ENCODE data around the gene MGMT. TPM values are rescaled to one million over a fixed set of nuclear protein-coding genes. Genes with fewer than 3 reads are reported as not detected.

The MGMT gene
- total and polyA plus RNA-seq, 9 of the 15 experiments (the other 6 are each of a cell fraction or from before 2014, with no cell fraction given), result 0.03 to 0.29 (median 0.11) TPM; not detected in 4

DNA sequence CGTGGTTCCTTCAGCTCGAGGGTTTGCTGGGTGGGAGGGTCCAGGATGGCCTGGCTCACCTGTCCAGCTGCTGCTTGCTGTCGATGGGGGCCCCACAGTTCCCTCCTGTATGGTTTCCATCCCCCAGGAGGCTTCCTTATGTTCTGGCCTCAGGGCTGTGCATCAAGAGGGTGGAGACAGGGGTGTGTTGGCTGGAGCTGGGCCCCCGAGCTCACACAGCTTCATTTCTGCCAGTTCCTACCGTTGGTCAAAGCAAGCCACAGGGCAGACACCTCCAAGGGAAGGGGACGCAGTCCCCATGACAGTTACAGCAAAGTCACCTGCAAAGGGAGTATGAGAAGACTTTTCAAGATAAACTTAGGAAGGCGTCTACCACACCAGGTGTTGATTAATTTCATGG is 340.2 kb downstream of the MGMT start:
- Histone ChIP-seq H3K4me2 (ENCODE audit: insufficient read depth, low read length) (no peak overlapping the region), H3K36me3 (ENCODE audit: control insufficient read depth, insufficient read depth, low read length) (no peaks in the 10 kb centered on the region), H3K9me3 (replicated peaks; ENCODE audit: control insufficient read depth, insufficient read depth, low read depth, low read length) (no peaks in the 10 kb centered on the region), H3K79me2 (ENCODE audit: control insufficient read depth, insufficient read depth, low read length) (no peaks in the 10 kb centered on the region), H3K27ac (ENCODE audit: extremely low read depth, low read depth, low read length) (no peak overlapping the region), H3K9me1 (ENCODE audit: control insufficient read depth, insufficient read depth, low read length) (no peaks in the 10 kb centered on the region), H3K4me1 (replicated peaks in 1 of 2; ENCODE audit: control insufficient read depth in 2 of 2, insufficient read depth in 2 of 2, low read length in 2 of 2) (no peaks in the 10 kb centered on the region), H4K20me1 (replicated peaks; ENCODE audit: control insufficient read depth, insufficient read depth, low read length) (no peaks in the 10 kb centered on the region), H3K27me3 (ENCODE audit: control insufficient read depth in 2 of 2, insufficient read depth in 2 of 2, low read length in 2 of 2) (peaks cover 0 to 10% of the 10 kb centered on the region in 2 experiments; a peak in 1 of 5 replicates), H3K9ac (ENCODE audit: insufficient read depth in 1 of 2, low read depth in 2 of 2, low read length in 2 of 2) (no peak overlapping the region), H3K4me3 (no peak overlapping the region), H2AFZ (ENCODE audit: low read depth, low read length) (no peak overlapping the region)
- ChIA-PET CTCF (ENCODE audit: low intra/inter-chr PET ratio) (no interaction called here), POLR2A (no interaction called here)
- ATAC-seq (no peak), DNase-seq (ENCODE audit: extremely low read depth in 1 of 4, low spot score in 3 of 4) (no peak), FAIRE-seq (no peak)
- intact Hi-C loops (cut with micrococcal nuclease), result no loop called here
- WGBS (ENCODE audit: insufficient coverage, low coverage, missing lambda C conversion rate), result 2% methylated on average over 7 of the region's 7 CpGs
- in situ Hi-C loops (cut with MboI), result no loop called here
- BruUV-seq (replicated peaks), result no TSS peak
- TF ChIP-seq, protein P1, sequence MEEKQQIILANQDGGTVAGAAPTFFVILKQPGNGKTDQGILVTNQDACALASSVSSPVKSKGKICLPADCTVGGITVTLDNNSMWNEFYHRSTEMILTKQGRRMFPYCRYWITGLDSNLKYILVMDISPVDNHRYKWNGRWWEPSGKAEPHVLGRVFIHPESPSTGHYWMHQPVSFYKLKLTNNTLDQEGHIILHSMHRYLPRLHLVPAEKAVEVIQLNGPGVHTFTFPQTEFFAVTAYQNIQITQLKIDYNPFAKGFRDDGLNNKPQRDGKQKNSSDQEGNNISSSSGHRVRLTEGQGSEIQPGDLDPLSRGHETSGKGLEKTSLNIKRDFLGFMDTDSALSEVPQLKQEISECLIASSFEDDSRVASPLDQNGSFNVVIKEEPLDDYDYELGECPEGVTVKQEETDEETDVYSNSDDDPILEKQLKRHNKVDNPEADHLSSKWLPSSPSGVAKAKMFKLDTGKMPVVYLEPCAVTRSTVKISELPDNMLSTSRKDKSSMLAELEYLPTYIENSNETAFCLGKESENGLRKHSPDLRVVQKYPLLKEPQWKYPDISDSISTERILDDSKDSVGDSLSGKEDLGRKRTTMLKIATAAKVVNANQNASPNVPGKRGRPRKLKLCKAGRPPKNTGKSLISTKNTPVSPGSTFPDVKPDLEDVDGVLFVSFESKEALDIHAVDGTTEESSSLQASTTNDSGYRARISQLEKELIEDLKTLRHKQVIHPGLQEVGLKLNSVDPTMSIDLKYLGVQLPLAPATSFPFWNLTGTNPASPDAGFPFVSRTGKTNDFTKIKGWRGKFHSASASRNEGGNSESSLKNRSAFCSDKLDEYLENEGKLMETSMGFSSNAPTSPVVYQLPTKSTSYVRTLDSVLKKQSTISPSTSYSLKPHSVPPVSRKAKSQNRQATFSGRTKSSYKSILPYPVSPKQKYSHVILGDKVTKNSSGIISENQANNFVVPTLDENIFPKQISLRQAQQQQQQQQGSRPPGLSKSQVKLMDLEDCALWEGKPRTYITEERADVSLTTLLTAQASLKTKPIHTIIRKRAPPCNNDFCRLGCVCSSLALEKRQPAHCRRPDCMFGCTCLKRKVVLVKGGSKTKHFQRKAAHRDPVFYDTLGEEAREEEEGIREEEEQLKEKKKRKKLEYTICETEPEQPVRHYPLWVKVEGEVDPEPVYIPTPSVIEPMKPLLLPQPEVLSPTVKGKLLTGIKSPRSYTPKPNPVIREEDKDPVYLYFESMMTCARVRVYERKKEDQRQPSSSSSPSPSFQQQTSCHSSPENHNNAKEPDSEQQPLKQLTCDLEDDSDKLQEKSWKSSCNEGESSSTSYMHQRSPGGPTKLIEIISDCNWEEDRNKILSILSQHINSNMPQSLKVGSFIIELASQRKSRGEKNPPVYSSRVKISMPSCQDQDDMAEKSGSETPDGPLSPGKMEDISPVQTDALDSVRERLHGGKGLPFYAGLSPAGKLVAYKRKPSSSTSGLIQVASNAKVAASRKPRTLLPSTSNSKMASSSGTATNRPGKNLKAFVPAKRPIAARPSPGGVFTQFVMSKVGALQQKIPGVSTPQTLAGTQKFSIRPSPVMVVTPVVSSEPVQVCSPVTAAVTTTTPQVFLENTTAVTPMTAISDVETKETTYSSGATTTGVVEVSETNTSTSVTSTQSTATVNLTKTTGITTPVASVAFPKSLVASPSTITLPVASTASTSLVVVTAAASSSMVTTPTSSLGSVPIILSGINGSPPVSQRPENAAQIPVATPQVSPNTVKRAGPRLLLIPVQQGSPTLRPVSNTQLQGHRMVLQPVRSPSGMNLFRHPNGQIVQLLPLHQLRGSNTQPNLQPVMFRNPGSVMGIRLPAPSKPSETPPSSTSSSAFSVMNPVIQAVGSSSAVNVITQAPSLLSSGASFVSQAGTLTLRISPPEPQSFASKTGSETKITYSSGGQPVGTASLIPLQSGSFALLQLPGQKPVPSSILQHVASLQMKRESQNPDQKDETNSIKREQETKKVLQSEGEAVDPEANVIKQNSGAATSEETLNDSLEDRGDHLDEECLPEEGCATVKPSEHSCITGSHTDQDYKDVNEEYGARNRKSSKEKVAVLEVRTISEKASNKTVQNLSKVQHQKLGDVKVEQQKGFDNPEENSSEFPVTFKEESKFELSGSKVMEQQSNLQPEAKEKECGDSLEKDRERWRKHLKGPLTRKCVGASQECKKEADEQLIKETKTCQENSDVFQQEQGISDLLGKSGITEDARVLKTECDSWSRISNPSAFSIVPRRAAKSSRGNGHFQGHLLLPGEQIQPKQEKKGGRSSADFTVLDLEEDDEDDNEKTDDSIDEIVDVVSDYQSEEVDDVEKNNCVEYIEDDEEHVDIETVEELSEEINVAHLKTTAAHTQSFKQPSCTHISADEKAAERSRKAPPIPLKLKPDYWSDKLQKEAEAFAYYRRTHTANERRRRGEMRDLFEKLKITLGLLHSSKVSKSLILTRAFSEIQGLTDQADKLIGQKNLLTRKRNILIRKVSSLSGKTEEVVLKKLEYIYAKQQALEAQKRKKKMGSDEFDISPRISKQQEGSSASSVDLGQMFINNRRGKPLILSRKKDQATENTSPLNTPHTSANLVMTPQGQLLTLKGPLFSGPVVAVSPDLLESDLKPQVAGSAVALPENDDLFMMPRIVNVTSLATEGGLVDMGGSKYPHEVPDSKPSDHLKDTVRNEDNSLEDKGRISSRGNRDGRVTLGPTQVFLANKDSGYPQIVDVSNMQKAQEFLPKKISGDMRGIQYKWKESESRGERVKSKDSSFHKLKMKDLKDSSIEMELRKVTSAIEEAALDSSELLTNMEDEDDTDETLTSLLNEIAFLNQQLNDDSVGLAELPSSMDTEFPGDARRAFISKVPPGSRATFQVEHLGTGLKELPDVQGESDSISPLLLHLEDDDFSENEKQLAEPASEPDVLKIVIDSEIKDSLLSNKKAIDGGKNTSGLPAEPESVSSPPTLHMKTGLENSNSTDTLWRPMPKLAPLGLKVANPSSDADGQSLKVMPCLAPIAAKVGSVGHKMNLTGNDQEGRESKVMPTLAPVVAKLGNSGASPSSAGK (IDR thresholded peaks at IDR 0.05), result no peak
- no peak for TF ChIP-seq TSC22D4 (tag; IDR thresholded peaks at IDR 0.05)
- TF ChIP-seq, protein P2, sequence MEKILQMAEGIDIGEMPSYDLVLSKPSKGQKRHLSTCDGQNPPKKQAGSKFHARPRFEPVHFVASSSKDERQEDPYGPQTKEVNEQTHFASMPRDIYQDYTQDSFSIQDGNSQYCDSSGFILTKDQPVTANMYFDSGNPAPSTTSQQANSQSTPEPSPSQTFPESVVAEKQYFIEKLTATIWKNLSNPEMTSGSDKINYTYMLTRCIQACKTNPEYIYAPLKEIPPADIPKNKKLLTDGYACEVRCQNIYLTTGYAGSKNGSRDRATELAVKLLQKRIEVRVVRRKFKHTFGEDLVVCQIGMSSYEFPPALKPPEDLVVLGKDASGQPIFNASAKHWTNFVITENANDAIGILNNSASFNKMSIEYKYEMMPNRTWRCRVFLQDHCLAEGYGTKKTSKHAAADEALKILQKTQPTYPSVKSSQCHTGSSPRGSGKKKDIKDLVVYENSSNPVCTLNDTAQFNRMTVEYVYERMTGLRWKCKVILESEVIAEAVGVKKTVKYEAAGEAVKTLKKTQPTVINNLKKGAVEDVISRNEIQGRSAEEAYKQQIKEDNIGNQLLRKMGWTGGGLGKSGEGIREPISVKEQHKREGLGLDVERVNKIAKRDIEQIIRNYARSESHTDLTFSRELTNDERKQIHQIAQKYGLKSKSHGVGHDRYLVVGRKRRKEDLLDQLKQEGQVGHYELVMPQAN (IDR thresholded peaks at IDR 0.05; ENCODE audit: borderline replicate concordance), result no peak
- TF ChIP-seq, protein P3, sequence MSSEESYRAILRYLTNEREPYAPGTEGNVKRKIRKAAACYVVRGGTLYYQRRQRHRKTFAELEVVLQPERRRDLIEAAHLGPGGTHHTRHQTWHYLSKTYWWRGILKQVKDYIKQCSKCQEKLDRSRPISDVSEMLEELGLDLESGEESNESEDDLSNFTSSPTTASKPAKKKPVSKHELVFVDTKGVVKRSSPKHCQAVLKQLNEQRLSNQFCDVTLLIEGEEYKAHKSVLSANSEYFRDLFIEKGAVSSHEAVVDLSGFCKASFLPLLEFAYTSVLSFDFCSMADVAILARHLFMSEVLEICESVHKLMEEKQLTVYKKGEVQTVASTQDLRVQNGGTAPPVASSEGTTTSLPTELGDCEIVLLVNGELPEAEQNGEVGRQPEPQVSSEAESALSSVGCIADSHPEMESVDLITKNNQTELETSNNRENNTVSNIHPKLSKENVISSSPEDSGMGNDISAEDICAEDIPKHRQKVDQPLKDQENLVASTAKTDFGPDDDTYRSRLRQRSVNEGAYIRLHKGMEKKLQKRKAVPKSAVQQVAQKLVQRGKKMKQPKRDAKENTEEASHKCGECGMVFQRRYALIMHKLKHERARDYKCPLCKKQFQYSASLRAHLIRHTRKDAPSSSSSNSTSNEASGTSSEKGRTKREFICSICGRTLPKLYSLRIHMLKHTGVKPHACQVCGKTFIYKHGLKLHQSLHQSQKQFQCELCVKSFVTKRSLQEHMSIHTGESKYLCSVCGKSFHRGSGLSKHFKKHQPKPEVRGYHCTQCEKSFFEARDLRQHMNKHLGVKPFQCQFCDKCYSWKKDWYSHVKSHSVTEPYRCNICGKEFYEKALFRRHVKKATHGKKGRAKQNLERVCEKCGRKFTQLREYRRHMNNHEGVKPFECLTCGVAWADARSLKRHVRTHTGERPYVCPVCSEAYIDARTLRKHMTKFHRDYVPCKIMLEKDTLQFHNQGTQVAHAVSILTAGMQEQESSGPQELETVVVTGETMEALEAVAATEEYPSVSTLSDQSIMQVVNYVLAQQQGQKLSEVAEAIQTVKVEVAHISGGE (CRISPR knock-in tag; IDR thresholded peaks at IDR 0.05), result no peak

All from K562 (cell line).